Cerebellar nuclear complex (tissue), 1 donor: Measurements from ENCODE around the gene ARL14EP.
A peak's percentile ranks its signal among the peaks of the same experiment; 100 is the strongest.

Experiments
- DNase-seq, 2 experiments: peaks; one replicate each; lab custom pipeline; 2025; lab: John Stamatoyannopoulos, UW

Gene ARL14EP

GRCh38 chr11:30322826-30323710, at the start of gene ARL14EP:
Gene ARL14EP, plus strand, starts transcription at chr11:30323104. Its CDS starts 7,845 bp downstream, at chr11:30330949.
- DNase-seq = peak; percentile 65 to 93

GRCh38 chr11:30277176-30277575, 45.7 kb upstream of the ARL14EP start:
- no peak for DNase-seq

- DNase-seq = no peak
Observed at GRCh38 chr11:30279796-30280195, 43.1 kb upstream of the ARL14EP start.

GRCh38 chr11:30281476-30282288, 41.2 kb upstream of the ARL14EP start:
- DNase-seq = no peak

- no peak for DNase-seq
Observed at GRCh38 chr11:30282289-30282631, 40.6 kb upstream of the ARL14EP start.

GRCh38 chr11:30284836-30285235, 38.1 kb upstream of the ARL14EP start:
- no peak for DNase-seq

- DNase-seq = no peak
Observed at GRCh38 chr11:30285416-30286121, 37.3 kb upstream of the ARL14EP start.

- DNase-seq = no peak
Observed at GRCh38 chr11:30291331-30291730, 31.6 kb upstream of the ARL14EP start.

GRCh38 chr11:30292545-30292944, 30.4 kb upstream of the ARL14EP start:
- no peak for DNase-seq

GRCh38 chr11:30295178-30295885, 27.6 kb upstream of the ARL14EP start:
- no peak for DNase-seq

- no peak for DNase-seq
Observed at GRCh38 chr11:30304620-30305019, 18.3 kb upstream of the ARL14EP start.

GRCh38 chr11:30310623-30311022, 12.3 kb upstream of the ARL14EP start:
- no peak for DNase-seq

GRCh38 chr11:30311189-30311588, 11.7 kb upstream of the ARL14EP start:
- no peak for DNase-seq

GRCh38 chr11:30312243-30312642, 10.7 kb upstream of the ARL14EP start:
- DNase-seq = no peak

GRCh38 chr11:30313580-30313979, 9.3 kb upstream of the ARL14EP start:
- DNase-seq = no peak

GRCh38 chr11:30314625-30315024, 8.3 kb upstream of the ARL14EP start:
- no peak for DNase-seq

GRCh38 chr11:30316237-30316636, 6.7 kb upstream of the ARL14EP start:
- no peak for DNase-seq

GRCh38 chr11:30317030-30317429, 5.9 kb upstream of the ARL14EP start:
- no peak for DNase-seq

- DNase-seq = no peak
Observed at GRCh38 chr11:30321321-30321720, 1.6 kb upstream of the ARL14EP start.

- no peak for DNase-seq
Observed at GRCh38 chr11:30322191-30322590, 713 bp upstream of the ARL14EP start.

- DNase-seq = no peak
Observed at GRCh38 chr11:30326114-30326778, 3.3 kb downstream of the ARL14EP start.
